GM23338 (cell line): ENCODE measurements around the gene USH1C. TPM values are rescaled to one million over a fixed set of nuclear protein-coding genes. Genes with fewer than 3 reads are reported as not detected.

Source experiments
- ATAC-seq: fragments of 200-7000 bp; cut with Tn5 transposase; 3 replicates; pipeline ENCODE4 v1.9.1; 2020
- DNase-seq: peaks from one replicate; pipeline ENCODE4 v3.0.0-alpha.2; 2015; ENCODE audit warnings: low spot score
- H2AFZ ChIP-seq: fragments of 200-600 bp; sonication (generic); 2 replicates; pipeline ENCODE4 v1.8.0; 2016; ENCODE audit warnings: antibody characterized with exemption, mild to moderate bottlenecking, moderate library complexity
- H3F3A ChIP-seq: fragments of 200-600 bp; sonication (generic); replicated peaks from 2 replicates; pipeline ENCODE4 v1.8.0; 2017; ENCODE audit warnings: antibody characterized with exemption, mixed run types, low read depth
- H3K27ac ChIP-seq: fragments of 200-600 bp; sonication (generic); 2 replicates; pipeline ENCODE4 v1.6.1; 2016; ENCODE audit warnings: low read depth
- H3K27me3 ChIP-seq: fragments of 200-600 bp; sonication (generic); 2 replicates; pipeline ENCODE4 v1.8.0; 2016; ENCODE audit warnings: mild to moderate bottlenecking, mixed run types, moderate library complexity; ENCODE audit not compliant: insufficient read depth
- H3K36me3 ChIP-seq: fragments of 200-600 bp; sonication (generic); 2 replicates; pipeline ENCODE4 v1.8.0; 2016; ENCODE audit warnings: mild to moderate bottlenecking; ENCODE audit not compliant: insufficient read depth
- H3K4me1 ChIP-seq: fragments of 200-600 bp; sonication (generic); 2 replicates; pipeline ENCODE4 v1.8.0; 2016; ENCODE audit warnings: mild to moderate bottlenecking, moderate library complexity; ENCODE audit not compliant: insufficient read depth
- H3K4me2 ChIP-seq: fragments of 200-600 bp; sonication (generic); 2 replicates; pipeline ENCODE4 v1.7.1; 2017; ENCODE audit warnings: mixed run types
- H3K4me3 ChIP-seq: fragments of 200-600 bp; sonication (generic); 2 replicates; pipeline ENCODE4 v1.6.1; 2016; ENCODE audit warnings: mixed run types
- H3K79me2 ChIP-seq: fragments of 200-600 bp; sonication (generic); replicated peaks from 2 replicates; pipeline ENCODE4 v1.8.0; 2017; ENCODE audit warnings: mild to moderate bottlenecking; ENCODE audit not compliant: insufficient read depth
- H3K9me2 ChIP-seq: fragments of 200-600 bp; sonication (generic); 2 replicates; pipeline ENCODE4 v1.8.0; 2017; ENCODE audit not compliant: insufficient read depth
- H4K20me1 ChIP-seq: fragments of 200-600 bp; sonication (generic); replicated peaks from 2 replicates; pipeline ENCODE4 v1.8.0; 2017; ENCODE audit warnings: mild to moderate bottlenecking; ENCODE audit not compliant: insufficient read depth
- H3K27ac Mint-ChIP-seq: 2 replicates; pipeline ENCODE4 v1.8.0; 2020; ENCODE audit warnings: inconsistent platforms, mild to moderate bottlenecking, moderate library complexity, mixed read lengths
- H3K27me3 Mint-ChIP-seq: 3 replicates; pipeline ENCODE4 v1.8.0; 2022; ENCODE audit warnings: low read depth, mild to moderate bottlenecking, moderate library complexity, mixed read lengths, inconsistent platforms; ENCODE audit not compliant: insufficient read depth, poor library complexity
- H3K36me3 Mint-ChIP-seq: 3 replicates; pipeline ENCODE4 v1.8.0; 2021; ENCODE audit warnings: low read depth, mild to moderate bottlenecking, inconsistent platforms, moderate library complexity, mixed read lengths
- H3K4me1 Mint-ChIP-seq: 3 replicates; pipeline ENCODE4 v1.8.0; 2020; ENCODE audit warnings: mild to moderate bottlenecking, inconsistent platforms, mixed read lengths
- H3K4me3 Mint-ChIP-seq: 3 replicates; pipeline ENCODE4 v1.8.0; 2021; ENCODE audit warnings: moderate library complexity, mild to moderate bottlenecking, inconsistent platforms, mixed read lengths
- H3K9me3 Mint-ChIP-seq: 3 replicates; pipeline ENCODE4 v1.8.0; 2020; ENCODE audit warnings: moderate library complexity, mild to moderate bottlenecking, inconsistent platforms, mixed read lengths
- CREB1 ChIP-seq: fragments of 250-450 bp; sonication (Bioruptor Pico); IDR thresholded peaks from 2 replicates; pipeline ENCODE4 v1.5.0; 2020; ENCODE audit warnings: low read depth, mild to moderate bottlenecking, moderate library complexity
- EZH2 ChIP-seq: fragments of 200-600 bp; sonication (generic); IDR thresholded peaks from one replicate; pipeline ENCODE4 v1.8.0; 2017; ENCODE audit warnings: antibody characterized with exemption, mild to moderate bottlenecking, low read depth; ENCODE audit not compliant: unreplicated experiment
- EZH2phosphoT487 ChIP-seq: fragments of 200-600 bp; sonication (generic); IDR thresholded peaks from one replicate; pipeline ENCODE4 v1.8.1; 2018; ENCODE audit warnings: antibody characterized with exemption; ENCODE audit not compliant: unreplicated experiment
- JUNB ChIP-seq: IDR thresholded peaks from one replicate; pipeline ENCODE4 v1.6.1; 2016; ENCODE audit warnings: antibody characterized with exemption; ENCODE audit not compliant: unreplicated experiment
- NANOG ChIP-seq: IDR thresholded peaks from 2 replicates; pipeline ENCODE4 v1.6.1; 2016; ENCODE audit warnings: antibody characterized with exemption, borderline replicate concordance
- POLR2AphosphoS5 ChIP-seq: IDR thresholded peaks from 2 replicates; pipeline ENCODE4 v1.6.1; 2016; ENCODE audit warnings: antibody characterized with exemption, low read depth
- STAT1 ChIP-seq: IDR thresholded peaks from one replicate; pipeline ENCODE4 v1.6.1; 2016; ENCODE audit warnings: antibody characterized with exemption; ENCODE audit not compliant: unreplicated experiment
- ZNF114 ChIP-seq: fragments of 250-450 bp; sonication (Bioruptor Pico); IDR thresholded peaks from 2 replicates; pipeline ENCODE4 v1.5.0; 2020; ENCODE audit warnings: mild to moderate bottlenecking, moderate library complexity
- ZNF331 ChIP-seq: fragments of 250-450 bp; sonication (Bioruptor Pico); IDR thresholded peaks from 2 replicates; pipeline ENCODE4 v1.5.0; 2020; ENCODE audit warnings: low read depth, mild to moderate bottlenecking, moderate library complexity
- polyA plus RNA-seq: library from polyadenylated mRNA; unstranded; fragments of >200 nt; fragmentation: Nextera tagmentation; extraction: Ambion mirVana; gene quantifications from 2 replicates; pipeline ENCODE4 v1.2.1, GENCODE V29; 2016
- total RNA-seq: library from RNA; depleted of rRNA; stranded (reverse); fragments of >200 nt; shearing (Covaris generic); gene quantifications from 2 replicates; pipeline ENCODE4 v1.2.3, GENCODE V29; 2014
- TF ChIP-seq, protein P1 (sequence below): fragments of 250-450 bp; sonication (Bioruptor Pico); IDR thresholded peaks from 2 replicates; pipeline ENCODE4 v1.5.0; 2020; ENCODE audit warnings: mild to moderate bottlenecking, moderate library complexity
- TF ChIP-seq, protein P2 (sequence below), 2 experiments: fragments of 200-600 bp in 1 of 2; sonication (generic) in 1 of 2; conservative IDR thresholded peaks; 2 replicates each; pipeline versions ENCODE4 v1.5.1 to v1.6.1; 2016 to 2017; ENCODE audit warnings: antibody characterized with exemption in 2 of 2, low read depth in 2 of 2, mild to moderate bottlenecking in 2 of 2, moderate library complexity in 1 of 2

USH1C gene
- total and polyA plus RNA-seq, 2 experiments from 2014 or later: 1.3 to 1.8 TPM

DNA sequence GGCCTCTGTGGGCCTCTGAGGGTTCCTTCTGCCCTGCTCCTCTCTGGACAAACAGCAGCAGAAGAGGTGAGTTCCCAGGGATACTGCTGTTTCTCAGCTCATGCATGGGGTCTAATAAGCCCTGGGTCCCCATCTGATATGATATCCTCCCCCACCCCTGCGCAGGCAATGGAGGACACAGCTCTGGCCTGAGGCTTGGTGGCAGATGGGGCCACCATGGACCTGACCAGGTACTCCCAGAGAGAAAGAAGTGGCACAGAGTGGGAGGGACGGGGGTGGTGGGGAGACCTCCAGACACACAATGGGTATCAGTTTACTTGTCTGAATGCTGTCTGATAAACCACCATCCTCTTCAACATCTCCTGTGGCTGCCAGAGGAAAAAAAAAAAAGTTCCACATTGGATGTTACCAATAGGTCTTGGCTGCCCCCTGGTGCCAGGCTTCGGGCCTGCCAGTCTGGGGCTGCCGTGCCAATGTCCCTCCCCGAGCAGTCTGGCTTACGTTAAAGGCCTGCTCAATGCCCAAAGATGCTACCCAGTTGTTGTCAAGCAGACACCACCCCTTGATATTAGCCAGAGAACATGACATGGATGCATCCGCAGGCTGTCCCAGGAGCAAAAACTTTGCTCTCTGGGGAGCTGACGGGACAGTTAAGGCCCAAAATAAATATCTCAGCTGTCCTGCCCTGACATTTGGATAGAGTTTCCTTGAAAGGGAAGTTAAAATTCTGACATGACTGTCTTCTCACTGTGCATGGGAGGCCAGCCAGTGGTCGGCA, 39.7 kb downstream of the USH1C start (continued):
- TF ChIP-seq, protein P1, sequence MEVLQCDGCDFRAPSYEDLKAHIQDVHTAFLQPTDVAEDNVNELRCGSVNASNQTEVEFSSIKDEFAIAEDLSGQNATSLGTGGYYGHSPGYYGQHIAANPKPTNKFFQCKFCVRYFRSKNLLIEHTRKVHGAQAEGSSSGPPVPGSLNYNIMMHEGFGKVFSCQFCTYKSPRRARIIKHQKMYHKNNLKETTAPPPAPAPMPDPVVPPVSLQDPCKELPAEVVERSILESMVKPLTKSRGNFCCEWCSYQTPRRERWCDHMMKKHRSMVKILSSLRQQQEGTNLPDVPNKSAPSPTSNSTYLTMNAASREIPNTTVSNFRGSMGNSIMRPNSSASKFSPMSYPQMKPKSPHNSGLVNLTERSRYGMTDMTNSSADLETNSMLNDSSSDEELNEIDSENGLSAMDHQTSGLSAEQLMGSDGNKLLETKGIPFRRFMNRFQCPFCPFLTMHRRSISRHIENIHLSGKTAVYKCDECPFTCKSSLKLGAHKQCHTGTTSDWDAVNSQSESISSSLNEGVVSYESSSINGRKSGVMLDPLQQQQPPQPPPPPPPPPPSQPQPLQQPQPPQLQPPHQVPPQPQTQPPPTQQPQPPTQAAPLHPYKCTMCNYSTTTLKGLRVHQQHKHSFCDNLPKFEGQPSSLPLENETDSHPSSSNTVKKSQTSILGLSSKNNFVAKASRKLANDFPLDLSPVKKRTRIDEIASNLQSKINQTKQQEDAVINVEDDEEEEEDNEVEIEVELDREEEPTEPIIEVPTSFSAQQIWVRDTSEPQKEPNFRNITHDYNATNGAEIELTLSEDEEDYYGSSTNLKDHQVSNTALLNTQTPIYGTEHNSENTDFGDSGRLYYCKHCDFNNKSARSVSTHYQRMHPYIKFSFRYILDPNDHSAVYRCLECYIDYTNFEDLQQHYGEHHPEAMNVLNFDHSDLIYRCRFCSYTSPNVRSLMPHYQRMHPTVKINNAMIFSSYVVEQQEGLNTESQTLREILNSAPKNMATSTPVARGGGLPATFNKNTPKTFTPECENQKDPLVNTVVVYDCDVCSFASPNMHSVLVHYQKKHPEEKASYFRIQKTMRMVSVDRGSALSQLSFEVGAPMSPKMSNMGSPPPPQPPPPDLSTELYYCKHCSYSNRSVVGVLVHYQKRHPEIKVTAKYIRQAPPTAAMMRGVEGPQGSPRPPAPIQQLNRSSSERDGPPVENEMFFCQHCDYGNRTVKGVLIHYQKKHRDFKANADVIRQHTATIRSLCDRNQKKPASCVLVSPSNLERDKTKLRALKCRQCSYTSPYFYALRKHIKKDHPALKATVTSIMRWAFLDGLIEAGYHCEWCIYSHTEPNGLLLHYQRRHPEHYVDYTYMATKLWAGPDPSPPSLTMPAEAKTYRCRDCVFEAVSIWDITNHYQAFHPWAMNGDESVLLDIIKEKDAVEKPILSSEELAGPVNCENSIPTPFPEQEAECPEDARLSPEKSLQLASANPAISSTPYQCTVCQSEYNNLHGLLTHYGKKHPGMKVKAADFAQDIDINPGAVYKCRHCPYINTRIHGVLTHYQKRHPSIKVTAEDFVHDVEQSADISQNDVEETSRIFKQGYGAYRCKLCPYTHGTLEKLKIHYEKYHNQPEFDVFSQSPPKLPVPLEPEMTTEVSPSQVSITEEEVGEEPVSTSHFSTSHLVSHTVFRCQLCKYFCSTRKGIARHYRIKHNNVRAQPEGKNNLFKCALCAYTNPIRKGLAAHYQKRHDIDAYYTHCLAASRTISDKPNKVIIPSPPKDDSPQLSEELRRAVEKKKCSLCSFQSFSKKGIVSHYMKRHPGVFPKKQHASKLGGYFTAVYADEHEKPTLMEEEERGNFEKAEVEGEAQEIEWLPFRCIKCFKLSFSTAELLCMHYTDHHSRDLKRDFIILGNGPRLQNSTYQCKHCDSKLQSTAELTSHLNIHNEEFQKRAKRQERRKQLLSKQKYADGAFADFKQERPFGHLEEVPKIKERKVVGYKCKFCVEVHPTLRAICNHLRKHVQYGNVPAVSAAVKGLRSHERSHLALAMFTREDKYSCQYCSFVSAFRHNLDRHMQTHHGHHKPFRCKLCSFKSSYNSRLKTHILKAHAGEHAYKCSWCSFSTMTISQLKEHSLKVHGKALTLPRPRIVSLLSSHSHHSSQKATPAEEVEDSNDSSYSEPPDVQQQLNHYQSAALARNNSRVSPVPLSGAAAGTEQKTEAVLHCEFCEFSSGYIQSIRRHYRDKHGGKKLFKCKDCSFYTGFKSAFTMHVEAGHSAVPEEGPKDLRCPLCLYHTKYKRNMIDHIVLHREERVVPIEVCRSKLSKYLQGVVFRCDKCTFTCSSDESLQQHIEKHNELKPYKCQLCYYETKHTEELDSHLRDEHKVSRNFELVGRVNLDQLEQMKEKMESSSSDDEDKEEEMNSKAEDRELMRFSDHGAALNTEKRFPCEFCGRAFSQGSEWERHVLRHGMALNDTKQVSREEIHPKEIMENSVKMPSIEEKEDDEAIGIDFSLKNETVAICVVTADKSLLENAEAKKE (CRISPR knock-in tag): no peak

DNA sequence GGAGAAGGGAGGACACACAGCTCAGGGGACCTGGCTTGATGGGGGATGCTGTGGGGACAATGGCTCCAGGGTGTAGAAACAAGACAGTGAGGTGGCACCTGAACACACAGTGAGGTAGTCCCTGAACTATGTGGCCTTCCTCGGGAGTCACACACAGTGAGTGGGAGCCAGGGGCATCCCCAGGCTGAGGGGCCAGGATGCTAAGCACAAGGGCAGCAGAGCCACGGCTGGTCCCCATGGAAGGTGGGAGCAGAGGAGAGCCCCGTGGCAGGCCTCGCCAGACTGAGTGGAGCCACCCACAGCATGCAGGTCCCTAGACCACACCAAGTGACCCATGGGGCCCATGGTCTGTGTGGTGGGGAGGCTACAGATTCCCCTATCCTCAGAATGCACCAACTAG, 41.6 kb downstream of the USH1C start:
- no peaks in the 10 kb centered on the region; the same call in 2 of the 3 replicates for H3K9me3 Mint-ChIP-seq
- no peaks in the 10 kb centered on the region for H3K9me2 ChIP-seq
- peaks cover 16% of the 10 kb centered on the region for H3K27me3 Mint-ChIP-seq
- H3F3A ChIP-seq: no peaks in the 10 kb centered on the region
- no peaks in the 10 kb centered on the region; the same call in 2 of the 3 replicates for H3K36me3 Mint-ChIP-seq
- no peak overlapping the region for H3K4me3 Mint-ChIP-seq
- TF ChIP-seq NANOG: no peak
- no peak for TF ChIP-seq CREB1
- no peak for TF ChIP-seq JUNB
- TF ChIP-seq STAT1: no peak
- TF ChIP-seq EZH2: no peak
- TF ChIP-seq ZNF114: no peak
- no peak for TF ChIP-seq ZNF331 (CRISPR knock-in tag)
- TF ChIP-seq, protein P2, sequence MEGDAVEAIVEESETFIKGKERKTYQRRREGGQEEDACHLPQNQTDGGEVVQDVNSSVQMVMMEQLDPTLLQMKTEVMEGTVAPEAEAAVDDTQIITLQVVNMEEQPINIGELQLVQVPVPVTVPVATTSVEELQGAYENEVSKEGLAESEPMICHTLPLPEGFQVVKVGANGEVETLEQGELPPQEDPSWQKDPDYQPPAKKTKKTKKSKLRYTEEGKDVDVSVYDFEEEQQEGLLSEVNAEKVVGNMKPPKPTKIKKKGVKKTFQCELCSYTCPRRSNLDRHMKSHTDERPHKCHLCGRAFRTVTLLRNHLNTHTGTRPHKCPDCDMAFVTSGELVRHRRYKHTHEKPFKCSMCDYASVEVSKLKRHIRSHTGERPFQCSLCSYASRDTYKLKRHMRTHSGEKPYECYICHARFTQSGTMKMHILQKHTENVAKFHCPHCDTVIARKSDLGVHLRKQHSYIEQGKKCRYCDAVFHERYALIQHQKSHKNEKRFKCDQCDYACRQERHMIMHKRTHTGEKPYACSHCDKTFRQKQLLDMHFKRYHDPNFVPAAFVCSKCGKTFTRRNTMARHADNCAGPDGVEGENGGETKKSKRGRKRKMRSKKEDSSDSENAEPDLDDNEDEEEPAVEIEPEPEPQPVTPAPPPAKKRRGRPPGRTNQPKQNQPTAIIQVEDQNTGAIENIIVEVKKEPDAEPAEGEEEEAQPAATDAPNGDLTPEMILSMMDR (conservative IDR thresholded peaks at IDR 0.05; ENCODE audit: low read depth in 2 of 2): no peak
- TF ChIP-seq EZH2phosphoT487: no peak
- TF ChIP-seq POLR2AphosphoS5: no peak
- H3K79me2 ChIP-seq: no peaks in the 10 kb centered on the region
- no peaks in the 10 kb centered on the region for H3K4me1 ChIP-seq
- H4K20me1 ChIP-seq: no peaks in the 10 kb centered on the region
- H3K4me2 ChIP-seq: no peak overlapping the region
- no peak overlapping the region for H3K27ac Mint-ChIP-seq
- H2AFZ ChIP-seq: no peak overlapping the region
- ATAC-seq: no peak
- H3K27ac ChIP-seq: no peak overlapping the region
- H3K36me3 ChIP-seq: no peaks in the 10 kb centered on the region
- H3K4me3 ChIP-seq: no peak overlapping the region
- H3K4me1 Mint-ChIP-seq: peaks cover 6% of the 10 kb centered on the region
- no peaks in the 10 kb centered on the region for H3K27me3 ChIP-seq
- DNase-seq: no peak
